Rectal smooth muscle tissue (tissue), 1 donor: ENCODE measurements around the gene MST1.

ENCODE experiments used
- H3K27ac ChIP-seq: one replicate; pipeline ENCODE4 v1.7.0; 2013; ENCODE audit warnings: low read depth, low read length, inconsistent platforms
- H3K27me3 ChIP-seq: one replicate; pipeline ENCODE4 v1.7.0; 2013; ENCODE audit warnings: low read length; ENCODE audit not compliant: control insufficient read depth, insufficient read depth
- H3K36me3 ChIP-seq: one replicate; pipeline ENCODE4 v1.7.0; 2013; ENCODE audit warnings: low read length; ENCODE audit not compliant: control insufficient read depth, insufficient read depth
- H3K4me1 ChIP-seq: one replicate; pipeline ENCODE4 v1.7.0; 2013; ENCODE audit warnings: low read length; ENCODE audit not compliant: control insufficient read depth, insufficient read depth
- H3K4me3 ChIP-seq: one replicate; pipeline ENCODE4 v1.7.0; 2013; ENCODE audit warnings: low read length
- H3K9ac ChIP-seq: one replicate; pipeline ENCODE4 v1.7.0; 2013; ENCODE audit warnings: low read length

The MST1 gene

GRCh38 chr3:49642708-49643145 lies 46.5 kb downstream of the MST1 start:
- no peak overlapping the region for H3K9ac ChIP-seq
- H3K4me1 ChIP-seq, result no peaks in the 10 kb centered on the region
- no peak overlapping the region for H3K27ac ChIP-seq
- H3K36me3 ChIP-seq, result no peaks in the 10 kb centered on the region
- H3K4me3 ChIP-seq, result no peak overlapping the region
- H3K27me3 ChIP-seq, result no peaks in the 10 kb centered on the region

- Histone ChIP-seq H3K36me3 (no peaks in the 10 kb centered on the region), H3K27ac (no peak overlapping the region), H3K4me3 (no peak overlapping the region), H3K9ac (no peak overlapping the region), H3K27me3 (no peaks in the 10 kb centered on the region), H3K4me1 (no peaks in the 10 kb centered on the region)
Observed at GRCh38 chr3:49641921-49642707, 47.2 kb downstream of the MST1 start.

- H3K4me1 ChIP-seq, result no peaks in the 10 kb centered on the region
- H3K36me3 ChIP-seq, result no peaks in the 10 kb centered on the region
- H3K27ac ChIP-seq, result no peak overlapping the region
- H3K27me3 ChIP-seq, result no peaks in the 10 kb centered on the region
- H3K4me3 ChIP-seq, result no peak overlapping the region
- H3K9ac ChIP-seq, result no peak overlapping the region
Observed at GRCh38 chr3:49641292-49641691, 48.0 kb downstream of the MST1 start.

- Histone ChIP-seq H3K27ac (no peak overlapping the region), H3K9ac (no peak overlapping the region), H3K4me1 (no peaks in the 10 kb centered on the region), H3K4me3 (no peak overlapping the region), H3K36me3 (no peaks in the 10 kb centered on the region), H3K27me3 (no peaks in the 10 kb centered on the region)
Observed at GRCh38 chr3:49639551-49639950, 49.7 kb downstream of the MST1 start.

- H3K27me3 ChIP-seq, result no peaks in the 10 kb centered on the region
- H3K9ac ChIP-seq, result no peak overlapping the region
- H3K4me3 ChIP-seq, result no peak overlapping the region
- H3K27ac ChIP-seq, result no peak overlapping the region
- no peaks in the 10 kb centered on the region for H3K36me3 ChIP-seq
- H3K4me1 ChIP-seq, result no peaks in the 10 kb centered on the region
Observed at GRCh38 chr3:49638445-49638844, 50.8 kb downstream of the MST1 start.

GRCh38 chr3:49636883-49637609 lies 52.2 kb downstream of the MST1 start:
- Histone ChIP-seq H3K9ac (no peak overlapping the region), H3K4me3 (no peak overlapping the region), H3K27ac (no peak overlapping the region), H3K27me3 (no peaks in the 10 kb centered on the region), H3K4me1 (no peaks in the 10 kb centered on the region), H3K36me3 (no peaks in the 10 kb centered on the region)

GRCh38 chr3:49634736-49635135 lies 54.5 kb downstream of the MST1 start:
- H3K9ac ChIP-seq, result no peak overlapping the region
- H3K36me3 ChIP-seq, result no peaks in the 10 kb centered on the region
- no peak overlapping the region for H3K27ac ChIP-seq
- no peaks in the 10 kb centered on the region for H3K27me3 ChIP-seq
- no peak overlapping the region for H3K4me3 ChIP-seq
- no peaks in the 10 kb centered on the region for H3K4me1 ChIP-seq
